GM19397 (cell line): ENCODE results near the gene INTS6L.
"Not testable (repeated sequence)": the region's sequence is repeated elsewhere in the genome, so short reads cannot be mapped to it uniquely, and the experiment has no call there.

Experiments used
- ATAC-seq: cut with Tn5 transposase; IDR thresholded peaks from one replicate; pipeline ENCODE4 v1.9.1; 2021; ENCODE audit warnings: mild to moderate bottlenecking, moderate library complexity; ENCODE audit not compliant: unreplicated experiment

INTS6L gene

DNA sequence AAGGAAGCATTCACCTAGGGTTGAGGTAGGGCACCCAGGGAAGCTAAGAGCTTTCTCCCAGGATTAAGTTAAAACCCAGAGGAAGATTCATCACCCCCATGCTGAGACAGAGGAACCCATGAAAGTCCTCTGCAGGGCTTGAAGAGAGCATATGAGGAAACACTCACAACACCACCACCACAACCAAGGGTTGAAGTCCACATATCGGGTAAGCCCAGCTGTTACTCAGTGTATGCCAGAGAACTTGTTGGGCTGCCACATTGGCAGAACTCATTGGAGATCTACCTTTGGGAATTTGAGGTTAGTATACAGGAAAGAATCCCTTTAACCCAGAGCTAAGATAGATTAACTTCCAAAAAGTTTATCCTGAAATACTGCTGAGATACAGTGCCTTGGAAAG lies 75.1 kb downstream of the INTS6L start:
- no peak for ATAC-seq

DNA sequence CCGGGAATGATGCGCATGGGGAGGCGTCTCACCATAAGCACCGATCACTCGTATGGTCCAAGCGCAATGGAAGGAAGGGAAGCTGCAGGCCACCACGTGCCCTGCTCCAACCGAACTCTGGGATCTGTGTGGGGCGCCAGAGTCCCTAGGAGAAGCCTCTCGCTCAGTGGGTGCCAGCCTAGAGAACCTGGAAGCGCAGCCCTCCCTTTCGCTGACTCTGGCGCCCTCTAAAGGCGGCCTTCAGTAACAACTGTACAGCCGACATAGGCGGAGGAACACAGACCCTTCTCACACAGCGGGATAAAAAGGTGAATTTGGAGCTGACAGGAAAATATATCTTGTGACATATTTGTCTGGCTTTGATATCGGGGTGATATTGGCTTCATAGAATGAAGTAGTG lies 76.0 kb downstream of the INTS6L start:
- ATAC-seq: no peak

DNA sequence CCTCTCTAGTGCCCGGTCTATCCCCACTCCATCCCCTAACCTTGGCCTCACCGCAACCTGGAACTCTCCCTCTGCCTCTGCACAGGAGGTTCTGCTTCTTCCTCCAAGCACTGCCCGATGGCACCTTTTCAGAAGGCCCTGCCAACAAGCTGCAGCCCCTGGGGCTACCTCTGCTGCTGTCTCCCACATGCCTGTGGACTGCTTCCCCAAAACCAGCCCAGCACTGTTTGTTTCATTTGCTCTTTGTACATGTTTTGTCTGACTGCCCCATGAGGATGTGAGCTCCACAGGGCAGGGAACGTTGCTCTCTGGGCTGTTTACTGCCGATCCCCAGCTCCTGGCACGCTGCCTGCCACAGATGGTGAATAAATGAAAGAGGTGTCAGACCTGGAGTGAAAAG lies 85.4 kb downstream of the INTS6L start:
- ATAC-seq: no peak

DNA sequence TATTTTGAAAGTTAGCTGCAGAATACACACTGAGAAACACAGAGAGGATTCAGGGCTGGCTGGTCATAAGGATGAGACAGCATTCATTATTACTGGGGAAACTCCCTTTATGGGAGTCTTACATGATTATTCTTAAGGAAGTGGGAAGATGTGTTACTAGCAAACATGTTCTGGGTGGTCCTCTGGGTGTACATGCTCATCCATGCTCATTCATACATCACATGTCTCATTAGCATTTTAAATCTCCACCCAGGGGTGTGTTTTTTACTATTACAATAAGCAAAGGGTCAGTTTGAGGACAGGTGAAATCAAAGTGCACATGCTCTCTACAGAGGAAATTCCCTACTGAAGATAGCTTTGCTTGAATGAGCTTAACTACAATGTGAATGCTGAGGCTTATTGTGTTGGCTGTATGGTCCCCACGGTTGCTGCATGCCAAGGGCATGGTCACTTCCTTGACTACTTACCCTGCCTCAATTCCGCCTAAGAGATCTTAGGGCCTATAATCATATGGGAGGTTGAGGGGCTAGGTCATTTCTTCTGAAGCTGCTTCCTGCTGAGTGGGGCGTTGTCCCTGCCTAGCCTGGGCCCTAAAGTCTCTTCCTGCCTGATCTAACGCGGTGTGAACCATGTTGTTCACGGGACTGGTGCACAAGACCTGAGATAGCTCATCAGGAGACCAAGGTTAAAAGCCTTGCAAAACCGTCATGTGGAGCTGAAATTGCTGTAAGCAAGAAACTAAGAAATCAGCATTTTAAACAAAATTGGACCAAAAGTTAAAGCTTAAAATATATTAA lies 104.1 kb downstream of the INTS6L start:
- not testable (repeated sequence) for ATAC-seq

DNA sequence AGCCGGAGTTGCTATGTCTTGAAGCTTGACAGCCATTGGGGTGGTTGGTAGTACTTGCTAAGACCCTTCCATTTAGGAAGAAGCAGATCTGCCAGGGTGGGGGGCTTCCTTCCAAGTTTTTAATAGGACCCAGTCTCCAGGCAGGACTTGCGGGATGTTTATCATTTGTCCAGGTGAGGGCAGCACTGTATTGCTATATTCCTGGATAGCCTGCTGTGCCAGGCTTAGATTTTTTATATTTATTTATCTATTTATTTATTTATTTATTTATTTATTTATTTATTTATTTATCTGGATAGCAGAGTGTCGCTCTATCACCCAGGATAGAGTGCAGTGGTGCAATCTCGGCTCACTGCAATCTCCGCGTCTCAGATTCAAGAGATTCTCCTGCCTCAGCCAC lies 105.5 kb downstream of the INTS6L start:
- ATAC-seq: no peak

DNA sequence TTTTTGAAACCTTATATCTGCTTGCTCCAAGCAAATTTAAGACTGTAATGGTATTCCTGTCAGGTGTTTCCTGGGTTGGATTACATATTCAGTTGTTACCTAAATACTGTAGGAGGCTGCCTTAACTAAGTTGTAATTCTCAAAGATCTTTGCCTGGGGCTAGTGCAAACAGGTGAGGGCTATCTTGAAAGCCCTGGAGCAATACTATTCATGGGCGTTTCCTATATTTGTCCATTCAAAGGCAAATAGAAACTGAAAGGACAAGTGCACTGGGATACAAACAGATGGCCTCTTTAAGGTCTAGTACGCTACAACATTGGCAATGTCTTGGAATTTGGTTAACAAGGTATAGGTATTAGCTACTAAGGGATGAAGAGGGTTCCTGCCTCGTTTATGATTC lies 108.9 kb downstream of the INTS6L start:
- no peak for ATAC-seq
